Sigmoid colon (tissue), 4 donors: ENCODE measurements around the gene CEP57.

Source experiments
- EP300 ChIP-seq, 4 donors: sonication (generic); formaldehyde crosslinking; IDR thresholded peaks; one replicate each; pipeline ENCODE4 v1.6.1; 2017; ENCODE audit warnings: antibody characterized with exemption in 4 of 4
- POLR2A ChIP-seq, 2 donors: fragments of 450-650 bp; IDR thresholded peaks; one replicate each; pipeline ENCODE4 v1.6.1; 2016; ENCODE audit warnings: antibody characterized with exemption in 2 of 2, mild to moderate bottlenecking in 2 of 2, moderate library complexity in 2 of 2
- POLR2AphosphoS5 ChIP-seq, 4 donors: sonication (generic); formaldehyde crosslinking; IDR thresholded peaks; one replicate each; pipeline ENCODE4 v1.6.1; 2017; ENCODE audit warnings: antibody characterized with exemption in 4 of 4
- TF ChIP-seq, protein P1 (sequence below), 4 experiments: fragments of 450-650 bp in 3 of 4; fragments of 200-600 bp in 1 of 4; IDR thresholded peaks; one replicate each; pipeline ENCODE4 v1.5.1; 2016 to 2019; ENCODE audit warnings: antibody characterized with exemption in 4 of 4, mild to moderate bottlenecking in 3 of 4, moderate library complexity in 2 of 4

DNA sequence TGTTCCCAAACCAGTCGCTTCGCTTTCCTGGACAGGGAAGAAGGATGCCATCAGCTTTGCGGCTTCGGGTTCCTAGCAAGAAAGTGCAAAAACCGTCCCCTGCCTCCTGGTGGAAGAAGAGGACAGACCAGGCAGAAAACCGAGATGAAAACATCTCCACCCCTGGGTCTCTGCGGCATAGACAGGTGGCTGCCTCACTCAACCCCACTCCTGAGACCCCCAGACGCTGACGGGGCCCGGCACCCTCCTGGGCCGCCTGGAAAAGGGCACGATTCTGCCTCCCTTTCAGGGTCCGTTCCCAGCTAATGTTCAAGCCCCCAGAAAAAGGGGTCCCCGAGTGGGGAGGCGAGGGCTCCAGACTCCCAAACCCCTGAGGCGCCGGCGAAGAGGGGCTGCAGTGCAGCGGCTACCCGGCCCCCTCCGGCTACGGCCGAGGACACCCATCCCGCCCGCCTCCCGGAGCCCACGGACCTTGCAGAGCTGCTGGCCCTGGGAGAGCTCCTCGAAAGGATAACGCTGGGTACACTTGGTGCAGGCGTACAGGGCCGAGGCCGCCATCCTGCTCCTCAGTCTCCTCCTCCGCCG lies 1.3 kb upstream of the CEP57 start:
- no peak for TF ChIP-seq POLR2A (IDR thresholded peaks at IDR 0.05)
- TF ChIP-seq POLR2AphosphoS5 (IDR thresholded peaks at IDR 0.05) = no peak
- TF ChIP-seq, protein P1, sequence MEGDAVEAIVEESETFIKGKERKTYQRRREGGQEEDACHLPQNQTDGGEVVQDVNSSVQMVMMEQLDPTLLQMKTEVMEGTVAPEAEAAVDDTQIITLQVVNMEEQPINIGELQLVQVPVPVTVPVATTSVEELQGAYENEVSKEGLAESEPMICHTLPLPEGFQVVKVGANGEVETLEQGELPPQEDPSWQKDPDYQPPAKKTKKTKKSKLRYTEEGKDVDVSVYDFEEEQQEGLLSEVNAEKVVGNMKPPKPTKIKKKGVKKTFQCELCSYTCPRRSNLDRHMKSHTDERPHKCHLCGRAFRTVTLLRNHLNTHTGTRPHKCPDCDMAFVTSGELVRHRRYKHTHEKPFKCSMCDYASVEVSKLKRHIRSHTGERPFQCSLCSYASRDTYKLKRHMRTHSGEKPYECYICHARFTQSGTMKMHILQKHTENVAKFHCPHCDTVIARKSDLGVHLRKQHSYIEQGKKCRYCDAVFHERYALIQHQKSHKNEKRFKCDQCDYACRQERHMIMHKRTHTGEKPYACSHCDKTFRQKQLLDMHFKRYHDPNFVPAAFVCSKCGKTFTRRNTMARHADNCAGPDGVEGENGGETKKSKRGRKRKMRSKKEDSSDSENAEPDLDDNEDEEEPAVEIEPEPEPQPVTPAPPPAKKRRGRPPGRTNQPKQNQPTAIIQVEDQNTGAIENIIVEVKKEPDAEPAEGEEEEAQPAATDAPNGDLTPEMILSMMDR (IDR thresholded peaks at IDR 0.05) = no peak
- no peak for TF ChIP-seq EP300 (IDR thresholded peaks at IDR 0.05)
